Esophagus muscularis mucosa (tissue), 3 donors: Measurements from ENCODE around the gene S100A9.

Source experiments
- POLR2A ChIP-seq: fragments of 450-650 bp; IDR thresholded peaks from one replicate; pipeline ENCODE4 v1.6.1; 2017; ENCODE audit warnings: antibody characterized with exemption, moderate library complexity, mild to moderate bottlenecking, low read depth
- POLR2AphosphoS5 ChIP-seq, 2 donors: sonication (generic); formaldehyde crosslinking; IDR thresholded peaks; one replicate each; pipeline ENCODE4 v1.6.1; 2017; ENCODE audit warnings: antibody characterized with exemption in 2 of 2
- TF ChIP-seq, protein P1 (sequence below), 3 experiments: fragments of 200-600 bp in 2 of 3; fragments of 450-650 bp in 1 of 3; sonication (generic) in 2 of 3; IDR thresholded peaks; one replicate each; pipeline ENCODE4 v1.5.1; 2017 to 2019; ENCODE audit warnings: antibody characterized with exemption in 3 of 3, mild to moderate bottlenecking in 2 of 3, moderate library complexity in 1 of 3

DNA sequence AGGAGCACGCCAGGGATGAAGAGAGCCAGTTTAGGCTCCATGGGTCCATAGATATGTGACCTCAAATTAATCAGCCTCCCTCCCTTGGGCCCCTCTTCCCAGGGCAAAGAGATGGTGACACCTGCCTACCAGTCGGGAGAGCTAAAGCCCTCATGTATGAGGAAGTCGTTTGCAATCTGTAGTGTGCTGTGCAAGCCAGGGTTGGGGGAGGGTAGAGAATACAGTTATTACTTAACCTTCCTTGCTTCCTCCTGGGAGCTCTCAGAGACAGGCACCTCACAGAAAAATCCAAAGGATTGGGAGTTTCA, 13.0 kb upstream of the S100A9 start:
- TF ChIP-seq POLR2AphosphoS5 (IDR thresholded peaks at IDR 0.05) (no peak), POLR2A (no peak)
- TF ChIP-seq, protein P1, sequence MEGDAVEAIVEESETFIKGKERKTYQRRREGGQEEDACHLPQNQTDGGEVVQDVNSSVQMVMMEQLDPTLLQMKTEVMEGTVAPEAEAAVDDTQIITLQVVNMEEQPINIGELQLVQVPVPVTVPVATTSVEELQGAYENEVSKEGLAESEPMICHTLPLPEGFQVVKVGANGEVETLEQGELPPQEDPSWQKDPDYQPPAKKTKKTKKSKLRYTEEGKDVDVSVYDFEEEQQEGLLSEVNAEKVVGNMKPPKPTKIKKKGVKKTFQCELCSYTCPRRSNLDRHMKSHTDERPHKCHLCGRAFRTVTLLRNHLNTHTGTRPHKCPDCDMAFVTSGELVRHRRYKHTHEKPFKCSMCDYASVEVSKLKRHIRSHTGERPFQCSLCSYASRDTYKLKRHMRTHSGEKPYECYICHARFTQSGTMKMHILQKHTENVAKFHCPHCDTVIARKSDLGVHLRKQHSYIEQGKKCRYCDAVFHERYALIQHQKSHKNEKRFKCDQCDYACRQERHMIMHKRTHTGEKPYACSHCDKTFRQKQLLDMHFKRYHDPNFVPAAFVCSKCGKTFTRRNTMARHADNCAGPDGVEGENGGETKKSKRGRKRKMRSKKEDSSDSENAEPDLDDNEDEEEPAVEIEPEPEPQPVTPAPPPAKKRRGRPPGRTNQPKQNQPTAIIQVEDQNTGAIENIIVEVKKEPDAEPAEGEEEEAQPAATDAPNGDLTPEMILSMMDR (IDR thresholded peaks at IDR 0.05), result no peak
